Gastrocnemius medialis (tissue), 4 donors: ENCODE data around the gene DPYSL4. TPM values are rescaled to one million over a fixed set of nuclear protein-coding genes. Genes with fewer than 3 reads are reported as not detected.

Source experiments
- ATAC-seq, 2 donors: fragments of 150-250 bp; one replicate each; pipeline ENCODE4 v1.9.1; 2016
- DNase-seq, 2 donors: peaks; one replicate each; pipeline ENCODE4 v3.0.0-alpha.2; 2019
- H3K27ac ChIP-seq, 4 donors: fragments of 200-600 bp; sonication (generic); 1 replicate in 1 of 4; 2 replicates in 3 of 4; pipeline ENCODE4 v1.5.1; 2016 to 2018; ENCODE audit warnings: mild to moderate bottlenecking in 2 of 4, moderate library complexity in 1 of 4
- H3K27me3 ChIP-seq, 3 donors: fragments of 200-600 bp; sonication (generic) in 2 of 3; 1 replicate in 1 of 3; 2 replicates in 2 of 3; pipeline versions ENCODE4 v1.5.1 to v1.6.0; 2016 to 2019; ENCODE audit warnings: mild to moderate bottlenecking in 1 of 3, moderate library complexity in 1 of 3
- H3K36me3 ChIP-seq, 2 donors: fragments of 200-600 bp; sonication (generic) in 1 of 2; one replicate each; pipeline ENCODE4 v1.5.1; 2017 to 2018
- H3K4me1 ChIP-seq, 2 donors: fragments of 200-600 bp; sonication (generic) in 1 of 2; one replicate each; pipeline ENCODE4 v1.5.1; 2016 to 2017; ENCODE audit warnings: mild to moderate bottlenecking in 2 of 2
- H3K4me3 ChIP-seq, 4 donors: fragments of 200-600 bp; sonication (generic) in 3 of 4; 1 replicate in 1 of 4; 2 replicates in 3 of 4; pipeline ENCODE4 v1.5.1; 2016 to 2019; ENCODE audit warnings: mild to moderate bottlenecking in 2 of 4
- H3K9me3 ChIP-seq, 3 donors: fragments of 200-600 bp; sonication (generic) in 2 of 3; 1 replicate in 1 of 3; 2 replicates in 2 of 3; pipeline ENCODE4 v1.5.1; 2016 to 2019
- POLR2A ChIP-seq, 2 donors: fragments of 450-650 bp; IDR thresholded peaks; one replicate each; pipeline ENCODE4 v1.6.1; 2017; ENCODE audit warnings: antibody characterized with exemption in 2 of 2, mild to moderate bottlenecking in 2 of 2, moderate library complexity in 2 of 2
- in situ Hi-C, 4 donors: fragments of 200-750 bp; cut with MboI; loops; one replicate each; pipeline versions ENCODE4 v1.15.0 to v1.8.0; 2017; ENCODE audit warnings: low sequenced_read_pairs in 4 of 4
- intact Hi-C: fragments of 100-400 bp; cut with DNase I; formaldehyde crosslinking; loops from one replicate; pipeline ENCODE4 v1.15.1; 2023; ENCODE audit warnings: low total_unique reads
- total RNA-seq, 4 donors: library from RNA; depleted of rRNA; stranded (reverse); fragments of >200 nt; gene quantifications; one replicate each; pipeline versions ENCODE4 v1.1.0 to v1.2.3, GENCODE V29; 2016
- TF ChIP-seq, protein P1 (sequence below), 5 experiments: fragments of 450-650 bp in 3 of 5; fragments of 200-600 bp in 2 of 5; sonication (generic) in 2 of 5; IDR thresholded peaks in 4 of 5; conservative IDR thresholded peaks in 1 of 5; 1 replicate in 4 of 5; 2 replicates in 1 of 5; pipeline ENCODE4 v1.5.1; 2016 to 2019; ENCODE audit warnings: antibody characterized with exemption in 5 of 5, mild to moderate bottlenecking in 3 of 5, moderate library complexity in 3 of 5

DPYSL4 gene
- total RNA-seq, 4 donors from 2014 or later, result 0.29 to 1.3 (median 0.46) TPM

DNA sequence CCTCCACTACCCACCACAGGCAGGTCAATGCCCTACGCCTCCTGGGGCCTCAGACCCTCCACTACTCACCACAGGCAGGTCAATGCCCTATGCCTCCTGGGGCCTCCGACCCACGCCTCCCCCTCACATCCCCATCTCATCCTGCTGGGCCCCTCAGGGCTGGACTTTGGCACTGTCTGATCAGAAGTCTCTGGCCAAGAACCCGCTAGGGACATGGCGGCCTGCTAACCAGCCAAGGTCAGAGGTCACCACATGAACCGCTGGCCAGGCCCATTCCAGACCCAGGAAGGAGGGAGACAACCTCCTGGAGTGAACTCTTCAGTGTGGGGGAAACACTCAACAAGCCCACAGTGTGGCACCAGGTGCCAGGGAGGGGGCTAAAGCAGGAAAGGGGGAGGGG lies 65.2 kb downstream of the DPYSL4 start:
- DNase-seq, result no peak
- Histone ChIP-seq H3K4me3 (no peak overlapping the region), H3K9me3 (no peaks in the 10 kb centered on the region), H3K27me3 (no peaks in the 10 kb centered on the region), H3K36me3 (no peaks in the 10 kb centered on the region), H3K4me1 (no peaks in the 10 kb centered on the region), H3K27ac (no peak overlapping the region)
- in situ Hi-C loops (no loop called here), intact Hi-C loops (no loop called here)
- no peak for TF ChIP-seq POLR2A (IDR thresholded peaks at IDR 0.05)
- TF ChIP-seq, protein P1, sequence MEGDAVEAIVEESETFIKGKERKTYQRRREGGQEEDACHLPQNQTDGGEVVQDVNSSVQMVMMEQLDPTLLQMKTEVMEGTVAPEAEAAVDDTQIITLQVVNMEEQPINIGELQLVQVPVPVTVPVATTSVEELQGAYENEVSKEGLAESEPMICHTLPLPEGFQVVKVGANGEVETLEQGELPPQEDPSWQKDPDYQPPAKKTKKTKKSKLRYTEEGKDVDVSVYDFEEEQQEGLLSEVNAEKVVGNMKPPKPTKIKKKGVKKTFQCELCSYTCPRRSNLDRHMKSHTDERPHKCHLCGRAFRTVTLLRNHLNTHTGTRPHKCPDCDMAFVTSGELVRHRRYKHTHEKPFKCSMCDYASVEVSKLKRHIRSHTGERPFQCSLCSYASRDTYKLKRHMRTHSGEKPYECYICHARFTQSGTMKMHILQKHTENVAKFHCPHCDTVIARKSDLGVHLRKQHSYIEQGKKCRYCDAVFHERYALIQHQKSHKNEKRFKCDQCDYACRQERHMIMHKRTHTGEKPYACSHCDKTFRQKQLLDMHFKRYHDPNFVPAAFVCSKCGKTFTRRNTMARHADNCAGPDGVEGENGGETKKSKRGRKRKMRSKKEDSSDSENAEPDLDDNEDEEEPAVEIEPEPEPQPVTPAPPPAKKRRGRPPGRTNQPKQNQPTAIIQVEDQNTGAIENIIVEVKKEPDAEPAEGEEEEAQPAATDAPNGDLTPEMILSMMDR (IDR thresholded peaks at IDR 0.05 in 4 of 5, conservative IDR thresholded peaks at IDR 0.05 in 1 of 5), result no peak
- ATAC-seq, result no peak

- in situ Hi-C loops, result no loop called here
- no peak overlapping the region for H3K27ac ChIP-seq
- intact Hi-C loops, result no loop called here
- H3K36me3 ChIP-seq, result no peaks in the 10 kb centered on the region
- no peaks in the 10 kb centered on the region for H3K4me1 ChIP-seq
- ATAC-seq (no peak), DNase-seq (no peak)
- no peaks in the 10 kb centered on the region for H3K27me3 ChIP-seq
- TF ChIP-seq POLR2A (IDR thresholded peaks at IDR 0.05), result no peak
- TF ChIP-seq, protein P1 (IDR thresholded peaks at IDR 0.05 in 4 of 5, conservative IDR thresholded peaks at IDR 0.05 in 1 of 5), result no peak
- H3K9me3 ChIP-seq, result no peaks in the 10 kb centered on the region
- no peak overlapping the region for H3K4me3 ChIP-seq
Observed at GRCh38 chr10:132252412-132252811, 65.7 kb downstream of the DPYSL4 start.

DNA sequence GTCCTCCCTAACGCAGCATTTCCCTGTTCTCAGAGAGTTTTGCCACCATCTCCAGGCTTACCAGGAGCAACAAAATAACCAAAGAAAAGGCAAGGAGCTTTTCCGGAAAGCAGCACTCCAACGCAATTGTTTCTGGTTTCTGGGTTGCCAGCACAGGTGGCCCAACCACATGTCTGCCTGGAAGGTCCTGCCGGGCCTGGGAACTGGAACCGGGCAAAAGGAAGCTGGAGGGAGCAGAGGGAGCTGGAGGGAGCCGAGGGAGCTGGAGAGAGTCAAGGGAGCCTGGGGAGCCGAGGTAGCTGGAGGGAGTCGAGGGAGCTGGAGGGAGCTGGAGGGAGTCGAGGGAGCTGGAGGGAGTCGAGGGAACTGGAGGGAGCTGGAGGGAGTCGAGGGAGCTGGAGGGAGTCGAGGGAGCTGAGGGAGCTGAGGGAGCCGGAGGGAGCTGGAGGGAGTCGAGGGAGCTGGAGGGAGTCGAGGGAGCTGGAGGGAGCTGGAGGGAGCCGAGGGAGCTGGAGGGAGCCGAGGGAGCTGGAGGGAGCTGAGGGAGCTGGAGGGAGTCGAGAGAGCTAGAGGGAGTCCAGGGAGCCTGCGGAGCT lies 66.4 kb downstream of the DPYSL4 start:
- DNase-seq (no peak), ATAC-seq (no peak)
- H3K9me3 ChIP-seq, result no peaks in the 10 kb centered on the region
- H3K4me1 ChIP-seq, result no peaks in the 10 kb centered on the region
- no peak overlapping the region for H3K27ac ChIP-seq
- TF ChIP-seq, protein P1 (IDR thresholded peaks at IDR 0.05 in 4 of 5, conservative IDR thresholded peaks at IDR 0.05 in 1 of 5), result no peak
- TF ChIP-seq POLR2A (IDR thresholded peaks at IDR 0.05), result no peak
- H3K27me3 ChIP-seq, result no peaks in the 10 kb centered on the region
- H3K36me3 ChIP-seq, result no peaks in the 10 kb centered on the region
- intact Hi-C loops, result no loop called here
- in situ Hi-C loops, result no loop called here
- no peak overlapping the region for H3K4me3 ChIP-seq

- Histone ChIP-seq H3K27me3 (no peaks in the 10 kb centered on the region), H3K27ac (no peak overlapping the region), H3K4me3 (no peak overlapping the region), H3K36me3 (no peaks in the 10 kb centered on the region), H3K4me1 (no peaks in the 10 kb centered on the region), H3K9me3 (no peaks in the 10 kb centered on the region)
- ATAC-seq (no peak), DNase-seq (no peak)
- TF ChIP-seq, protein P1 (IDR thresholded peaks at IDR 0.05 in 4 of 5, conservative IDR thresholded peaks at IDR 0.05 in 1 of 5), result no peak
- TF ChIP-seq POLR2A (IDR thresholded peaks at IDR 0.05), result no peak
- intact Hi-C loops (no loop called here), in situ Hi-C loops (no loop called here)
Observed at GRCh38 chr10:132254841-132255240, 68.1 kb downstream of the DPYSL4 start.

Other genes with a start within 250 kb of the DPYSL4 start
- 1,000 to 10,000 TPM in 1 of 4 donors, 100 to 1,000 TPM in 3; 337 to 1,280 (median 583) TPM for gene BNIP3, start 205.0 kb upstream of the DPYSL4 start, total RNA-seq
- under 1 TPM; 0.24 to 0.67 (median 0.51) TPM for gene JAKMIP3, start 121.0 kb upstream of the DPYSL4 start, total RNA-seq
- 10 to 100 TPM in 1 of 4 donors, 1 to 10 TPM in 3; 3.7 to 13.9 (median 6.7) TPM for gene STK32C, start 121.0 kb downstream of the DPYSL4 start, total RNA-seq
- 1 to 10 TPM; 1.0 to 7.0 (median 4.1) TPM for gene LRRC27, start 145.2 kb downstream of the DPYSL4 start, total RNA-seq
- 10 to 100 TPM; 22.7 to 30.9 (median 24.4) TPM for gene PWWP2B, start 210.3 kb downstream of the DPYSL4 start, total RNA-seq